ENCODE results near the gene PMF1. TPM values are rescaled to one million over a fixed set of nuclear protein-coding genes. Genes with fewer than 3 reads are reported as not detected.

The PMF1 gene
- total and polyA plus RNA-seq, 2 of the 13 experiments (the other 11 are each of a cell fraction or from before 2014, with no cell fraction given), result 72.5 to 89.0 TPM

DNA sequence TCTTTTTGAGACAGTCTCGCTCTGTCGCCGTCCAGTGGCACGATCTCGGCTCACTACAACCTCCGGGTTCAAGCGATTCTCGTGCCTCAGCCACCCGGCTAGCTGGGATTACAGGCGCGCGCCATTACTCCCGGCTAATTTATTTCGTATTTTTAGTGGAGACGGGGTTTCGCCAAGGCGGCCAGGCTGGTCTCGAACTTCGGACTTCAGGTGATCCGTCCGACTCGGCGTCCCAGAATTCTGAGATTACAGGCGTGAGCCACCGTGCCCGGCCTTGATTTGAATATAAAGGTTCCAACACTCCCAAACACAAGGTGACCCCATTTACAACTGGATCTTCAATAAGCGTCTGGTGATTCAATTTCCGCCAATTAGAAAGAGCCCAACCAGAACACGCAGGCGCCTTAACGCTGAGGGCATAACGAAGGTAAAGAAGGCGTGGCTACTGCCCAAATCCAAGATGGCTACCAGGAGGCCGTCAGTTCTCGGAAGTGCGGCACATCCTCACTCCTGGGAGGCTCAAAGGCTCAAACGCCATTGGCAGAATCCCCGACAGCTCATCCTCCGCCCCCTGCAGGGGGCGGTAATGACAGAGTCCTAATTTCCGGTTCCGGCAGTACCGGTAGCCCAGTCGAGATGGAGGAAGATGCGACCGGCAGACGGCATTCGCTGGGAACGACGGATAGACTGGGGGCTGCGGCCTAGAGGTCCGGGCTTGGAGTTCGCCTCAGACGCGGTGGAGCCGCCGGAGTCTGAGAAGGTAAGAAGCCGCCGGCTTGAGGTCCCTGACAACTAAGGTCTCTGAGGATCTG, 19.1 kb upstream of the PMF1 start, which contains the start of gene SLC25A44 (continued):
- TF ChIP-seq, protein P1, sequence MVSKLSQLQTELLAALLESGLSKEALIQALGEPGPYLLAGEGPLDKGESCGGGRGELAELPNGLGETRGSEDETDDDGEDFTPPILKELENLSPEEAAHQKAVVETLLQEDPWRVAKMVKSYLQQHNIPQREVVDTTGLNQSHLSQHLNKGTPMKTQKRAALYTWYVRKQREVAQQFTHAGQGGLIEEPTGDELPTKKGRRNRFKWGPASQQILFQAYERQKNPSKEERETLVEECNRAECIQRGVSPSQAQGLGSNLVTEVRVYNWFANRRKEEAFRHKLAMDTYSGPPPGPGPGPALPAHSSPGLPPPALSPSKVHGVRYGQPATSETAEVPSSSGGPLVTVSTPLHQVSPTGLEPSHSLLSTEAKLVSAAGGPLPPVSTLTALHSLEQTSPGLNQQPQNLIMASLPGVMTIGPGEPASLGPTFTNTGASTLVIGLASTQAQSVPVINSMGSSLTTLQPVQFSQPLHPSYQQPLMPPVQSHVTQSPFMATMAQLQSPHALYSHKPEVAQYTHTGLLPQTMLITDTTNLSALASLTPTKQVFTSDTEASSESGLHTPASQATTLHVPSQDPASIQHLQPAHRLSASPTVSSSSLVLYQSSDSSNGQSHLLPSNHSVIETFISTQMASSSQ (IDR thresholded peaks at IDR 0.05; ENCODE audit: low read depth), result no peak
- TF ChIP-seq, protein P1 (CRISPR knock-in tag; IDR thresholded peaks at IDR 0.05; ENCODE audit: borderline replicate concordance), result peak; percentile 47; the same call in 1 of the 2 replicates
- TF ChIP-seq ZFP1 (CRISPR knock-in tag; IDR thresholded peaks at IDR 0.05) (no peak), ZEB1 (IDR thresholded peaks at IDR 0.05; ENCODE audit: insufficient replicate concordance, low read depth) (no peak), RFXAP (CRISPR knock-in tag; IDR thresholded peaks at IDR 0.05; ENCODE audit: borderline replicate concordance) (peak; percentile 30; the same call in 1 of the 2 replicates), IRF2 (CRISPR knock-in tag; IDR thresholded peaks at IDR 0.05) (0 out of 2 replicates have a peak, but pooled peaks have one; percentile 40), ZZZ3 (CRISPR knock-in tag; IDR thresholded peaks at IDR 0.05; ENCODE audit: borderline replicate concordance) (no peak), ZFX (CRISPR knock-in tag; IDR thresholded peaks at IDR 0.05; ENCODE audit: low read depth) (peak; percentile 74; the same call in 1 of the 2 replicates), ADNP (CRISPR knock-in tag; IDR thresholded peaks at IDR 0.05) (no peak), ATRX (CRISPR knock-in tag; IDR thresholded peaks at IDR 0.05; ENCODE audit: borderline replicate concordance) (no peak), GABPA (IDR thresholded peaks at IDR 0.05; ENCODE audit: low read depth, low read length) (peak; percentile 83), GABPA (CRISPR knock-in tag; IDR thresholded peaks at IDR 0.05; ENCODE audit: low read depth) (peak; percentile 97), JUNB (CRISPR knock-in tag; IDR thresholded peaks at IDR 0.05; ENCODE audit: borderline replicate concordance) (no peak), PHF5A (CRISPR knock-in tag; IDR thresholded peaks at IDR 0.05; ENCODE audit: low read depth, unreplicated experiment) (peak; percentile 77), CREM (IDR thresholded peaks at IDR 0.05) (peak; percentile 93), CREM (CRISPR knock-in tag; IDR thresholded peaks at IDR 0.05) (no peak)
- TF ChIP-seq, protein P2, sequence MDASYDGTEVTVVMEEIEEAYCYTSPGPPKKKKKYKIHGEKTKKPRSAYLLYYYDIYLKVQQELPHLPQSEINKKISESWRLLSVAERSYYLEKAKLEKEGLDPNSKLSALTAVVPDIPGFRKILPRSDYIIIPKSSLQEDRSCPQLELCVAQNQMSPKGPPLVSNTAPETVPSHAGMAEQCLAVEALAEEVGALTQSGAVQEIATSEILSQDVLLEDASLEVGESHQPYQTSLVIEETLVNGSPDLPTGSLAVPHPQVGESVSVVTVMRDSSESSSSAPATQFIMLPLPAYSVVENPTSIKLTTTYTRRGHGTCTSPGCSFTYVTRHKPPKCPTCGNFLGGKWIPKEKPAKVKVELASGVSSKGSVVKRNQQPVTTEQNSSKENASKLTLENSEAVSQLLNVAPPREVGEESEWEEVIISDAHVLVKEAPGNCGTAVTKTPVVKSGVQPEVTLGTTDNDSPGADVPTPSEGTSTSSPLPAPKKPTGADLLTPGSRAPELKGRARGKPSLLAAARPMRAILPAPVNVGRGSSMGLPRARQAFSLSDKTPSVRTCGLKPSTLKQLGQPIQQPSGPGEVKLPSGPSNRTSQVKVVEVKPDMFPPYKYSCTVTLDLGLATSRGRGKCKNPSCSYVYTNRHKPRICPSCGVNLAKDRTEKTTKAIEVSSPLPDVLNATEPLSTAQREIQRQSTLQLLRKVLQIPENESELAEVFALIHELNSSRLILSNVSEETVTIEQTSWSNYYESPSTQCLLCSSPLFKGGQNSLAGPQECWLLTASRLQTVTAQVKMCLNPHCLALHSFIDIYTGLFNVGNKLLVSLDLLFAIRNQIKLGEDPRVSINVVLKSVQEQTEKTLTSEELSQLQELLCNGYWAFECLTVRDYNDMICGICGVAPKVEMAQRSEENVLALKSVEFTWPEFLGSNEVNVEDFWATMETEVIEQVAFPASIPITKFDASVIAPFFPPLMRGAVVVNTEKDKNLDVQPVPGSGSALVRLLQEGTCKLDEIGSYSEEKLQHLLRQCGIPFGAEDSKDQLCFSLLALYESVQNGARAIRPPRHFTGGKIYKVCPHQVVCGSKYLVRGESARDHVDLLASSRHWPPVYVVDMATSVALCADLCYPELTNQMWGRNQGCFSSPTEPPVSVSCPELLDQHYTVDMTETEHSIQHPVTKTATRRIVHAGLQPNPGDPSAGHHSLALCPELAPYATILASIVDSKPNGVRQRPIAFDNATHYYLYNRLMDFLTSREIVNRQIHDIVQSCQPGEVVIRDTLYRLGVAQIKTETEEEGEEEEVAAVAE (CRISPR knock-in tag; IDR thresholded peaks at IDR 0.05; ENCODE audit: borderline replicate concordance), result peak; percentile 82; the same call in 1 of the 2 replicates

Measured in HepG2 (cell line).